Heart right ventricle (tissue), 16 donors: Measurements from ENCODE around the gene ALDH1A1. TPM values are rescaled to one million over a fixed set of nuclear protein-coding genes. Genes with fewer than 3 reads are reported as not detected.

Source experiments
- ATAC-seq, 8 donors: fragments of 200-7000 bp; cut with Tn5 transposase; one replicate each; pipeline ENCODE4 v1.9.1; 2020; ENCODE audit warnings: mild to moderate bottlenecking in 8 of 8, moderate library complexity in 8 of 8, moderate number of reproducible peaks in 1 of 8
- DNase-seq, 2 donors: peaks; one replicate each; pipeline ENCODE4 v3.0.0-alpha.2; 2020
- H3K27ac ChIP-seq, 10 donors: fragments of 200-600 bp; sonication (generic) in 2 of 10; one replicate each; pipeline versions ENCODE4 v1.5.0 to v1.8.0; 2020 to 2022; ENCODE audit warnings: mild to moderate bottlenecking in 3 of 10
- H3K27me3 ChIP-seq, 7 donors: fragments of 200-600 bp; one replicate each; pipeline ENCODE4 v1.8.0; 2021 to 2022; ENCODE audit warnings: mild to moderate bottlenecking in 2 of 7
- H3K36me3 ChIP-seq, 9 donors: fragments of 200-600 bp; sonication (generic) in 1 of 9; one replicate each; pipeline versions ENCODE4 v1.5.0 to v1.8.0; 2020 to 2022; ENCODE audit warnings: mild to moderate bottlenecking in 2 of 9
- H3K4me1 ChIP-seq, 9 donors: fragments of 200-600 bp; sonication (generic) in 1 of 9; one replicate each; pipeline versions ENCODE4 v1.5.0 to v1.8.0; 2020 to 2022; ENCODE audit warnings: mild to moderate bottlenecking in 4 of 9
- H3K4me3 ChIP-seq, 10 donors: fragments of 200-600 bp; sonication (generic) in 2 of 10; one replicate each; pipeline versions ENCODE4 v1.5.0 to v1.8.0; 2020 to 2022; ENCODE audit warnings: mild to moderate bottlenecking in 7 of 10, moderate library complexity in 2 of 10
- H3K9me3 ChIP-seq, 11 donors: fragments of 200-600 bp in 10 of 11; sonication (generic) in 2 of 11; one replicate each; pipeline versions ENCODE4 v1.5.0 to v1.8.0; 2013 to 2022; ENCODE audit warnings: mild to moderate bottlenecking in 2 of 11, control low read depth in 1 of 11, moderate library complexity in 1 of 11
- WGBS, 2 donors: extraction: QIAGEN DNeasy Blood & Tissue Kit; methylation state at CpG; one replicate each; pipeline ENCODE4 v1.1.7; 2013; ENCODE audit warnings: inconsistent platforms in 1 of 2; 5-methylcytosine and 5-hydroxymethylcytosine counted together
- intact Hi-C, 10 donors: fragments of 100-400 bp; cut with DNase I; formaldehyde crosslinking; loops; one replicate each; pipeline versions ENCODE4 v1.11.1 to v1.14.2; 2022
- polyA plus RNA-seq, 2 donors: library from polyadenylated mRNA; stranded (reverse); fragments of 200-250 nt; gene quantifications; one replicate each; pipeline ENCODE4 v1.2.3, GENCODE V29; 2013
- total RNA-seq, 10 donors: library from RNA; stranded (reverse); fragmentation: NEBNext Ultra II Directional in 3 of 10; extraction: Animal tissue kit (Norgen Biotek cat#: 25700) in 3 of 10; gene quantifications; one replicate each; pipeline versions ENCODE4 v1.2.1 to v1.2.4, GENCODE V29; 2021 to 2023
- TF ChIP-seq, protein P1 (sequence below), 9 donors: fragments of 200-600 bp; sonication (generic) in 2 of 9; IDR thresholded peaks; one replicate each; pipeline versions ENCODE4 v1.5.0 to v1.8.0; 2021 to 2022; ENCODE audit warnings: antibody characterized with exemption in 9 of 9, mild to moderate bottlenecking in 5 of 9, moderate library complexity in 1 of 9
- donor health status: Arrhythmogenic right ventricular cardiomyopathy.
- donor health status: ischemic (EF 13 %, LVEDD 7.1; RV severe dilation, severe dysfunction).
- donor health status: healthy with polysubstance abuse.
- donor health status: DM: no; HTN: yes; CAD: no.
- donor health status: DM: no; HTN: no; CAD: no.
- donor health status: ischemic (EF 25% LVEDD 6.9; RV normal size, moderate dysfunction).
- donor health status: ischemic (EF 25% LVEDD 5.7; RV mildly dilated, moderate dysfunction).
- donor health status: healthy.
- donor health status: DM: yes; HTN: yes; CAD: no.
- donor health status: Ischemic cardiomyopathy.
- donor health status: ischemic (EF 35%, LVEDD 5.7; RV mildly dilated, moderate dysfunction).
- donor health status: nonischemic (EF 11% LVEDD 7.7; RV severe dilation, severe dysfunction).
- donor health status: DM: yes; HTN: yes; CAD: no.
- donor health status: PGD.
- donor health status: ischemic (EF 29% LVEDD 5.4; RV normal size, mild dysfunction).
- donor health status: nonischemic (EF 23%, LVEDD 6.1; RV moderate dilation, normal function).

Gene ALDH1A1
- total and polyA plus RNA-seq, 12 donors, result 4.3 to 32.8 (median 11.1) TPM

DNA sequence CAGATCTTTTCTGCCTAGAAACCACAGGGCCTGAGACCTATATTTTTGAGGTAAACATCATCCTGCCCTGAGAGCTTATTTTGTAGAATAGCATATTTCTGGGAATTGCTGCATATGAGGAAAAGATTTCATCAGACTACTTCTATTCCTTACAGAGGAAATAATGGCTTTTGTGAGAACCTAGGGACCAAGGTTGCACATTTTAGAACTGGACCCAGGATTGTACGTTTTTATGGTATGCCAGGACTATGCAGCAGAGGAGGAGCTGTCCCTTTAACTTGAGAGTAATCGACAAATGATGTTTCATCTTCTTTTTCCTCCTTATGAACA is 2.2 kb upstream of the ALDH1A1 start:
- DNase-seq (no peak), ATAC-seq (no peak)
- H3K27me3 ChIP-seq, result no peaks in the 10 kb centered on the region
- peaks cover 0 to 38% (median 10%) of the 10 kb centered on the region in 9 donors for H3K4me1 ChIP-seq
- TF ChIP-seq, protein P1, sequence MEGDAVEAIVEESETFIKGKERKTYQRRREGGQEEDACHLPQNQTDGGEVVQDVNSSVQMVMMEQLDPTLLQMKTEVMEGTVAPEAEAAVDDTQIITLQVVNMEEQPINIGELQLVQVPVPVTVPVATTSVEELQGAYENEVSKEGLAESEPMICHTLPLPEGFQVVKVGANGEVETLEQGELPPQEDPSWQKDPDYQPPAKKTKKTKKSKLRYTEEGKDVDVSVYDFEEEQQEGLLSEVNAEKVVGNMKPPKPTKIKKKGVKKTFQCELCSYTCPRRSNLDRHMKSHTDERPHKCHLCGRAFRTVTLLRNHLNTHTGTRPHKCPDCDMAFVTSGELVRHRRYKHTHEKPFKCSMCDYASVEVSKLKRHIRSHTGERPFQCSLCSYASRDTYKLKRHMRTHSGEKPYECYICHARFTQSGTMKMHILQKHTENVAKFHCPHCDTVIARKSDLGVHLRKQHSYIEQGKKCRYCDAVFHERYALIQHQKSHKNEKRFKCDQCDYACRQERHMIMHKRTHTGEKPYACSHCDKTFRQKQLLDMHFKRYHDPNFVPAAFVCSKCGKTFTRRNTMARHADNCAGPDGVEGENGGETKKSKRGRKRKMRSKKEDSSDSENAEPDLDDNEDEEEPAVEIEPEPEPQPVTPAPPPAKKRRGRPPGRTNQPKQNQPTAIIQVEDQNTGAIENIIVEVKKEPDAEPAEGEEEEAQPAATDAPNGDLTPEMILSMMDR (IDR thresholded peaks at IDR 0.05), result no peak
- intact Hi-C loops, result loop anchor here in 1 of 10 donors (10.0 kb wide), 1 partner anchor 60 kb away; no protein-coding TSS in a partner anchor
- no peak overlapping the region for H3K4me3 ChIP-seq
- 71 to 73% methylated on average over 2 of the region's 2 CpGs for WGBS, 2 donors
- H3K9me3 ChIP-seq, result peaks cover 0 to 14% (median 0%) of the 10 kb centered on the region in 11 donors
- H3K27ac ChIP-seq, result peak overlapping the region in 6 of 10 donors; percentile 15 to 69 (median 41)
- H3K36me3 ChIP-seq, result no peaks in the 10 kb centered on the region

DNA sequence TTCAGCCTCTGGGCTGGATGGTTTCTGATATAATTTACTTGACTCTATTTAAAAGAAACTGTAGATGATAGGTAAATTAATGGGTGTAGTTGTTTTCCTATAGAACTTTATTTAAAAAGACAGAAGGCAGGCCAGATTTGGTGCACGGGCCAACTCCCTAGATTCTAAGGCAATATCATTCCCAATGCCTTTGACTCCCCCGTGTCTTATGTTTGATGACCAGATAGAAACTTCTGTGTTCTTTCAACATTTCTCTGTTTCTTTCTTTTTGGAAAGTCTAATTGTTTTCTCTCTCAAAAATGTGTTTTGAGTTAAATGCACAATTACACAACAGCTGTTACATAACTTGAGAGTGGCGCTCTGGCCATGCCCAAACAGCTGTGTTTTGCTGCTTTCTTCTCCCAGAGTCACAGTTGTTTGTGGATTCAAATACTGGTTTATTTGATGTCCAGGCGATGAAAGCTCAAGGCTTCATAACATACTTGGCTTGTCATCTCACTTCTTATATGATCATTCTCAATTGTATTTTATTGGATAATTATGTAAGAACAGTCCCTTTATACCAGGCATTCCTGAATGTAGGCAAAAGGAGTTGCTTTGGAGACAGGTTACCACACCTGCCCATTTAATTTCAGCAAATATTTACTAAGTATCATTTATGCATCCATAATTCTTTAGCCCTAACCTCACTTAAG is 1.7 kb upstream of the ALDH1A1 start:
- TF ChIP-seq, protein P1 (IDR thresholded peaks at IDR 0.05), result no peak
- H3K4me3 ChIP-seq, result no peak overlapping the region
- DNase-seq (no peak), ATAC-seq (peak in 6 of 8 donors; percentile 30 to 63 (median 58))
- H3K4me1 ChIP-seq, result peaks cover 0 to 38% (median 10%) of the 10 kb centered on the region in 9 donors
- WGBS, 2 donors, result 73 to 79% methylated on average over 4 of the region's 4 CpGs
- peak overlapping the region in 7 of 10 donors; percentile 15 to 69 (median 50) for H3K27ac ChIP-seq
- no peaks in the 10 kb centered on the region for H3K36me3 ChIP-seq
- H3K9me3 ChIP-seq, result peaks cover 0 to 13% (median 0%) of the 10 kb centered on the region in 11 donors
- intact Hi-C loops, result loop anchor here in 1 of 10 donors (10.0 kb wide), 1 partner anchor 60 kb away; no protein-coding TSS in a partner anchor
- H3K27me3 ChIP-seq, result no peaks in the 10 kb centered on the region

DNA sequence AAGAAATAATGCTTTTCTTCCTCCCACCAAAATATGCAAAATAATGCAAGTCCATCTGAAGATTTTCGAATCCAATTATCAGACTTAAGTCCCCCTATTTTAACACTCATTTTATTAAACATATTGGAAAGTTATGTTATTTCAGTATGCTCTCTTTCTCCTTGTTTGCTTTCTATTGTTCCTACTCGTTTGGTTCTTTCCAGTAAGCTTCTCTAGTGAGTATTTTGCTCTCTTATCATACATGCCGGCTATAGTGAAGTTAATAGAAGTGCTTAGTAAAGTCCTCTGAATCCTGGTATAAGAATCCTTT is 517 bp downstream of the ALDH1A1 start:
- Histone ChIP-seq H3K27me3 (no peaks in the 10 kb centered on the region), H3K27ac (peak overlapping the region in 9 of 10 donors; percentile 0 to 69 (median 41)), H3K4me3 (peak overlapping the region in 9 of 10 donors; percentile 4 to 52 (median 44)), H3K4me1 (peaks cover 0 to 55% (median 10%) of the 10 kb centered on the region in 9 donors), H3K9me3 (no peaks in the 10 kb centered on the region), H3K36me3 (no peaks in the 10 kb centered on the region)
- no peak for ATAC-seq
- DNase-seq, result no peak
- intact Hi-C loops, result loop anchor here in 1 of 10 donors (10.0 kb wide), 1 partner anchor 62 kb away; no protein-coding TSS in a partner anchor
- WGBS, 2 donors, result 34 to 47% methylated on average over 3 of the region's 3 CpGs
- TF ChIP-seq, protein P1 (IDR thresholded peaks at IDR 0.05), result no peak

DNA sequence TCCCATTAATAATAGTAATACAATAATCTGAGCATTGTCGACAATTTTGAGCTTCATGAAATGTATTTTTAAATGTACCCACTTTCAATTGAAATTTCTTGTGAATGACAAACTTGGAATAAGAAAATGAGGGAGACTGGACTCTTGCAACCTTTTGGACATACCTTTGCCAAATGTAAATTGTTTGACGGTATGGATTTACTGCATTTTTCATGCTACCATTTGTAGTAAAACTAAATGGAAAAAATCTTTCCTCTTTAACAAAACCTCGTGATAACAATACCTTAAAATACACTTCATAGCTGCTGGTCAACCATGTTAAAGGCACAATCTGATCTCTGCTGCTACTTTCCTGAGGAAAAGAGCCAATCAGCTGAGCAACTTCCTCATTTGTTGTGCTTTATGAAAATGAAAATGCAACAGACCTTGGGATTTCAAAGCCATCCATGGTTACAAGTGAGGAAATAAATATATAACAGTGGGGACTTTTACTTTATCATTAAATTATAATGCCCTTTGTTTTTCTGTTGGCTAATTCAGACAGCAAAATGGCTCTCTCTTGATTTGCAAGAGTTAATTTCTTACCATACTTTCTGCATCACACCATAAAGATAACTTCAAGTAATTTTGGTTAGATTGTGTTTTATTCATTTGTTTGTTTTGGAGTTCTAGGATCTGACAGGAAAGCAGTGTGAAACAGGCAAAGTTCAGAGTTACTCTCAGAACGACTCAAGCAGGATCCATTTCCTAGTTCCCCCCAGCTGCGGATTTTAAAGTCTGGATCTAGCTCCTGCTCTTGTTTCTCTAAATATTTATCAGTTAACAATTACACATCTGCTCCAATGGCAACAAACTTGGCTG is 1.1 kb downstream of the ALDH1A1 start:
- H3K27ac ChIP-seq, result peak overlapping the region in 9 of 10 donors; percentile 0 to 69 (median 41)
- no peaks in the 10 kb centered on the region for H3K36me3 ChIP-seq
- no peaks in the 10 kb centered on the region for H3K9me3 ChIP-seq
- WGBS, 2 donors, result 44 to 64% methylated on average over 5 of the region's 5 CpGs
- TF ChIP-seq, protein P1 (IDR thresholded peaks at IDR 0.05), result no peak
- peaks cover 0 to 55% (median 10%) of the 10 kb centered on the region in 9 donors for H3K4me1 ChIP-seq
- peak overlapping the region in 9 of 10 donors; percentile 4 to 52 (median 44) for H3K4me3 ChIP-seq
- ATAC-seq (no peak), DNase-seq (no peak)
- intact Hi-C loops, result loop anchor here in 1 of 10 donors (10.0 kb wide), 1 partner anchor 63 kb away; no protein-coding TSS in a partner anchor
- no peaks in the 10 kb centered on the region for H3K27me3 ChIP-seq
